Brain pericyte (primary cell): ENCODE measurements around the gene CC2D2B.
"Not testable (repeated sequence)": the region's sequence is repeated elsewhere in the genome, so short reads cannot be mapped to it uniquely, and the experiment has no call there.

ENCODE experiments used
- DNase-seq: peaks from one replicate; pipeline ENCODE4 v3.0.0-alpha.2; 2012; ENCODE audit warnings: low read depth, low spot score

CC2D2B gene

DNA sequence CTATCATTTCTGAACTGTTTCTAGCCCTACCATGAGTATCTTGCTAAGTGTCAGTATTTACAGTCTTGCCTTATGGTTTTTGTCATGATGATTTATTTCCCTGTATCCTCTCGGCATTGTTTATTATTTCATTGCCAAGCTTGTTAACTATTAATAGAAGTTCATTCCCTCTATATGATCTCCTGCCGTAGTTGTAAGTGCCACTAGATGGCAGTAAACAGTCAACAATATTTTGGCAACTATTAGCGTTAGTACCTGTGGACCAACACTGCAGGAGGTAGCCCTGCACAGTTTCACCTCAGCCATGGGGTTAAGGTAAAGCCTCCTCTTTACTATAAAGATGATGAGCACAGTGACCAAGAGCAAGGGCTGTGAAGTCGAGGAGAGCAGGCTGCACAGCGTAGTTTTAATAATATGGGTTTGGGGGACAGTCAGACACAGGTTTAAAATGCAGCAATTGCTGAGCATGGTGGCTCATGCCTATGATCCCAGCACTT is 109.5 kb downstream of the CC2D2B start:
- DNase-seq = no peak

DNA sequence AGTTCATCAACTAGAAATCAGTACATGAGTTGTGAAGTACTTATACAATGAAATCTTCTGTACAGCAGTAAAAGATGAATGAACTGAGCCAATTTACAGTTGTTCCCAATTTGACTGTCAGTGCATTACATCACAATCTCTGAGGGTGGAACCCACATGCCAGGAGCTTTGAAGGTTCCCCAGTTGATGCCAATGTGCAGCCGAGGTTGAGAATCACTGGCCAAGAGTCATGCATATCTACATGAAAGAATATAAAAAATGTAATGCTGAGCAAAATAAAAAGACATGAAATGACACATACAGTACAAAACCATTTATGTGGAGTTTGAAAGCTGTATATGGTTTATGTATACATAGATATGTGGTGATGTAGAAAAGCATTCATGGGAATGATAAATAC is 113.6 kb downstream of the CC2D2B start:
- DNase-seq = no peak

DNA sequence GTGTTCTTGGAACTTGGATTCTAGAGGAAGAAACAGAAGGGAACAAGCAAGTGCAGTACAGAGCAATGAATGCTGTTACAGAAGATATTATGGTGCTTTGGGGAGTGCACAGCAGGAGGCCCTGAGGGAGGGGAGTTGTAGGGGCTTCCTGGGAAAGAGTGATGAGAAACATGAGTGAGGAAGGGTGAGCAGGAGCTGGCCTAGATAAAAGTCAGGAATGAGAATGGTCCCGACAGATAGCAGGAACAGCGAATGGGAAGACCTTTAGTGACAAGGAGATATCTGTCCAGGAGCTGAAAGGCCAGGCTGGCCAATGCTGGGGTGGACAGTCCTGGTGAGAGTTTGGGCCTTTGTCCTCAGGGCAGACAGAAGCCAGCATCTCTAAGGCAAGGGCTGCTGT is 115.0 kb downstream of the CC2D2B start:
- no peak for DNase-seq

DNA sequence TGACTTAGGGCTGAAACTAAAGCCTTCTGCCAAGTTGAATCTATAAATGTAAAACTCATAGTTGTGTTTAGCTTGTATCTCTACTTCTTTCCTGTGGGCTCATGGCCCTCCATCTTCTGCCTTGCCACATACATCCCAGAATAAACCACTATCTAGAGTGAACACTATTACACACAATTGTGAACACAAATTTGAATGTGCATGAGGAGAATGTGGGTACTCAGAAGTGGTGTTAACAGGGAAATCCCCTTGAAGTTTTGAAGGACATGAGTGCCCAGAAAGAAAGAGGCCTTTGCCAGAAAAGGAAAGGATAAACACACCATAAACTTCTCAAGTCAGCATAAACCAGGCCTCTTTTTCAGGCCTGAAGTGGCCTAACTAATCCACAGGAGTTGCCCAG is 115.4 kb downstream of the CC2D2B start:
- no peak for DNase-seq

DNA sequence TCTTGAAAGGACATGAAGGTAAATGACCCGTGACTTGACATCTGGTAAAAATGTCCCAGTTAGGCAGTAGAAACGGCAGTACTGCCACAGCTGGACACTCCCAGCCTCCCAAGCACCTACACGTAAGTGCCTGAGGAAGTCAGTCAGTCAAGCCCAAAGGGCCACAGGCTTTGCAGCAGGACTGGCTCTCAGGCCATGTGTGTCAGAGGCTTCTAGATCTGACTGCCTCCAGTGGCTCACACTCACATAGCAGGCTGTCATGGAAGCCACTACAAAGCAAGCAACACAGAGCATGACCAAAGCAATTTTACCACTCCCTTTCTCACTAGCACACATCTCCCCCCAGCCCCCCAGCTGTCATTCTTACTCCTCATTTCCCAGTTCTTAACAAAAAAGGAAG is 117.8 kb downstream of the CC2D2B start:
- DNase-seq = no peak

DNA sequence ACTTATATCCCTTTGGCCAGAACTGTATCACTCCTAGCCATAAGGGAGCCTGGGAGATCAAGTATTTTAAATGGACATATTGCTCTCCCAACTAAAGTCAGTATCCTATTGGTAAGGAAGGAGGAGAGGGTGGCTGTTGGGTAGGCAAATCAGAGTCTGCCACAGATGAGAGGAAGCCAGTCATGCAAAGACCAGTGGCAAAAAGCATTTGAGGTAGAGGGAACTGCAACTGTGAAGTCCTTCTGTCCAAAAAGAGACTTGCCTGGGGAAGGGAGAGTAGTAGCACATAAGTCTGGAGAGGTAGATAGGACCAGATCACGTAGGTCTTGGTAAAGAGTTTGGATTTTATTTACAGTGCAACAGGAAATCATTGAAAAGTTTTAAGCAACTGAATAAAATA is 126.8 kb downstream of the CC2D2B start:
- no peak for DNase-seq

DNA sequence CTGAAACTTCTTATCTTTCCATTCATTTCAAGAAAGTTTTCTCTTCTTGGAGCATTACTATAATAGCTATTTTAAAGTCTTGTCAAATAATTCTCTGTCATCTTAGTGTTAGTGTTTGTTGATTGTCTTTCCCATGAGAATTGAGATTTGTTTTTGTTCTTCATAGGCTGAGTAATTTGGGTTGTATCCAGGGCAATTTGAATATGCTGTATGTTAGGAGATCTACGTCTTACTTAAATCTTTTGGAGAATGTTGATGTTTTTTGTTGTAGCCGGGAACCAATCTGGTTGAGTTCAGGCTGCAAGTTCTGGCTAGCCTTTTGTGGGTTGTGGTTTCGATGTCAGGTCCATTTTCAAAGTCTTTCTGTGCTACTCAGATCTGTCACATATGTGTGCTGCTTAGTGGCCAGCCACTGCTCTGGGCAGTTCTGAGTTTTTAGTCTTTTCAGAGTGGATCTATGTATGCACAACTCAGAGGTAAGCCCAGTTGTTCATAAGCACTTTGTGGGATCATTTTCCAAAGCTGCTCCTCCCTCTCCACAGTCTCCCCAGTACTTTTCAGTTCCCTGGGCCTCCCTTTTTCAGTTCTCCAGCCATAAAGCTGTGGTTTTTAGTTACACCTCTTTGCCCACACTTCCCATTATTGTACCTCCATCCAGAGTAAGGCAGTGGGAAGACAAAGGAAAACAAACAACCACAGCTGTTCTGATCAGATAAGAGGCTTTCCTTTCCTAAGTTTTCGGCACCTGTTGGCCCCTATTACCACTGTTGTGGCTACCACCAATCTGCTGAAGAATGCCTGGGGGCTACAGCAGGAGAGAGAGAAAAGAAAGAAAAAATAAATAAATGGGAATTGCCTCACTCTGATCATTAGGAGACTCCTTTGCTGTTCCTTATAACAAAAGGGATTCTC is 131.0 kb downstream of the CC2D2B start:
- no peak for DNase-seq

DNA sequence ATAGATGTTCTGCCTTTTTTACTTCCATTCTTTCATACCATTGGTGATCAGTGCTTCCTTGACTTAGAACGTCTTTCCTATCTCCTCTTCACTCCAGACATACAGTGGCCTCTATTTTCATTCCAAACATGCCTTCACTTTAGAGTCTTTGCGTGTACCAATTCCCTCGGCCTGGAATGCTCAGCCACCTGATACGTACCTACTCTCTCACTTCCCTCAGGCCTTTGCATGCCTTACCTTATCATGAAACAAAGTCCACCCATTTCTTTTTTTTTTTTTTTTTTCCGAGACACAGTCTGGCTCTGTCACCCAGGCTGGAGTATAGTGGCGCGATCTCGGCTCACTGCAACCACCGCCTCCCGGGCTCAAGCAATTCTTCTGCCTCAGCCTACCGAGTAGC is 133.4 kb downstream of the CC2D2B start:
- DNase-seq = no peak

DNA sequence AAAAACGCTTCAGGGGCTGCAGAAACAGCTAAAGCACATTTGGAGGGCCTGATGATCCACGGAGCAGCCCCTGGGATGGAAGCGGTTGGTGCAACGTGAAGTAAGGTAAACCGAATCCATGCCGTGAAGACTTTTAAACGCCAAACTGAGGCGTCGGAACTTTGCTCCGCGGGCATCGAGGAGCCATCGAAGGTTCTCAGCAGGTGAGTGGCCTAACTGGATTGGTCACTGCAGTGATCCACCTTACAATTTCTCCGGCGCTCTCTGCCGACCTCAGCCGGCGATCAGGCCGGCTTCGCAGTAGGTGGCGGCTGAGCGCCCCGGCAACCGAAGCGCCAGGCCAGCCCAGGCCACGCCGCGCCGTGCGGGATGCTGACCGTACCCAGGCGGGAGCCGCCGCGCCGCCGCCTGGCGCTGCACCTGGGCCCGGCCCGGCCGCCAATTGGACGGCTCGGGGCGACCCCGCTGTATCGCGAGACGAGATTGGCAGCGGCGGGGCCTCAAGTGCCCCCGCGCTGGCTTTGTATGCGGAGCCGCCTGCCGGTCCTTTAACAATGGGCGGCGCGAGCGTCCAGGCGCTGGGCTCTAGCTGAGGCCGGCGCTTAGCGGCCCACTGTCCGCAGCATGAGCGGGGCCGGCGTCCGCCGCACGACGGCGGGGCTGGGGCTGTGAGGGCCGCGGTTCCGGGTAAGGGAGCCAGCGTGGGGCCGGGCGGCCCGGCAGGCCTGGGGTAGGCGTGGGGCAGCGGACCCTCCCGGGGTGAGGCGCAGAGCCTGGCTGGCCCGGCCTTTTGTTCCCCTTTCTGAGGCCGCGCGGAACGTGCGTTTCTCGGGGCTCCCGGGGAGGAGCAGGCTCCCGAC is 135.5 kb downstream of the CC2D2B start, which contains the start of gene CCNJ:
Gene CCNJ, plus strand, starts transcription at position 551 of the 860 bp plus-strand sequence. CDS start 811 bp downstream, outside the sequence.
- DNase-seq = no peak

DNA sequence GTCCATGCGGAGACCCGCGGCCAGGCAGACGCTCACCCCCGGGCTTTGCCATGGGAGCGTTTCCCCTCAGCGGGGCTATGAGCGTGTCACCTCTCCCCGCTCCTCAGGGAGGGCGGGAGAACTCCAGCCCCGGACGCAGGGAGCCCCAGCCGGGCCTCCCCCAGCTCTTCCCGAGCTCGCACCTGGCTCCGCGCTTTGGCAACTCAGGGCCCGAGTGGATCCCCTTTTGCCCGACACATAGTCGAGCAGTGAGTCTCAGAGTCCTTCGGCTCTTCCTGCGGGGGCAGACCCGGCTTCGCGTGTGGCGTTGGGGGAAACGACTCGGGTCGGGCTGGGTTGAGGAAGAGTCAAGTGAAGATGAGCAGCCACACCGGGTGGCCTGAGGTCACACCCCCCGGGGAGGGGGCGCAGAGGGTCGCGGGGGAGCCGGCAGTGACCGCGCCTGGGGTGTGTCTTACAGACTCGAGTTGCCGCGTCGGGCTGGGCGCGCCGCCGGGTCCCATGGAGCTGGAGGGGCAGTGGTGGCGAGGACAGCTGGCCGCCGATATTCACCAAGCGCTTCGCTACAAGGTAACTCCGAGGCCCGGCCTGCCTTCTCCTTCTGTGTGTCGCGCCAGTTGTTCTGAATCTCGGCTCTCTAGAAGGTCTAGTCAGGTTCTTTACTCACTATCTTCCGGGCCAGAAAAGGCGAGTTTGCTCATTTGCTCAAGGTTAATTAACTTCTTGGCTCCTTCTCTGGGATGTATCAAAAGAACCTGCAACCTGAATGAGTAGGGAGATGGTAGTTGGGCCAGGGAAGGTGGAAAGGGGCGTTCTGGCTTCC is 136.3 kb downstream of the CC2D2B start:
- DNase-seq = no peak

DNA sequence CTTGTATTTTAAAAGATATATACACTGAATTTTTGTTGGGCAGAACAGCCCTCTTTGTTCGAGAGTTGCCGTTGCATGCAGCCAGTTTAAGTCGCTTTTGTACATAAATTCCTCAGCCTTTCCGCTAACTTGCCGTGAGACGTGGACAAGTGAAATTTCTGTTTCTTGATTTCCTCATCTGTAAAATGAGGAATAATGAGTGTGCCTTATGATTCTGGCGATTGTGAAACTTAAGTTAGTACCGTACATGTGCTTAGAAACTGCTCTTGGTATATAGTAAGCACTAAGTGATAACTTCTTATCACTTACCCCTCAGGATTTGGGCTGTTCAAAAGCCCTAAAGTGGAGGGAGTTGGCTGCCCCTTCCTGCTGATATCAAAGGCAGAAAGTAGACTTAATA is 137.0 kb downstream of the CC2D2B start:
- no peak for DNase-seq

DNA sequence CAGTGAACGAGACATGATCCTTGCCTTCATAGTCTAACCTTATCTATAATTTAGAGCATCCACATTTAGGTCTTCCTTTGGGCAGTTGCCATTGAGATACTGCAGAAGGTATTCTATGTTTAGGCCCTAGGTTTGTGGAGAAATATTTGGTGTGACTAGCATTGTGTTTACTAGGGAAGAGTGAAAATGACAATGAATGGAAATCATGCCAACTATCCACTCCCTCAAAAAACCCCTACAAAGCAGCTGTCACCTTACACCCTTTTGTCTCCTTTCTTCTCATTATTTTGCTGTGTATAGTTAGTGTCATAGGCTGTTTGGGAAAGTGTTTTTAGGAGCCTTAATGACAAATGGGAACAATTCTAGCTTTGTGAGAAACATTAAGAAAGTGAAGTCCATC is 138.8 kb downstream of the CC2D2B start:
- no peak for DNase-seq

DNA sequence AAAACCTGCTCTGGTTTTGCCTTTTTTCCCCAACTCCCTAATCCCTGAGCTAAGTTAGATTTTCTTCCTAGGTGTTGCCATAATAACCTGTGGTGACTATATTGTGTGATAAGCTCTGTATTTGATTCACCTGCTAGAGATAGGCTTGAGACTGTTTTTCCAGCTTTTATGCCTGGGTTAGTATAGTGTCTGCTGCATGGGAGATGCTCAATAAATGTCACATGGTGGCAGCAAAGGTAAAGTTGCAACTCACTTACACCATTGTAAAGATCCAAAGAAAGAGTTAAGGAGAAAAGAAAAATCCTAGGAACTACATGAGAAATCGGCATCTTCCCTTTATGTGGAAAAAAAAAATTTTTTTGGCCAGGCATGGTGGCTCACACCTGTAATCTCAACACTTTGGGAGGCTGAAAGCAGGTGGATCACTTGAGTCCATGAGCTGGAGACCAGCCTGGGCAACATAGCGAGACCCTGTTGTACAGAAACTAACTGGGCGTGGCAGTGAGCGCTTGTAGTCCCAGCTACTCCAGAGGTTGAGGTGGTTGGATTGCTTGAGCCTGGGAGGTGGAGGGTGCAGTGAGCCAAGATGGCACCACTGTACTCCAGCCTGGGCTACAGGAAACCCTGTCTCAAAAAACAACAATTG is 139.4 kb downstream of the CC2D2B start:
- no peak for DNase-seq

DNA sequence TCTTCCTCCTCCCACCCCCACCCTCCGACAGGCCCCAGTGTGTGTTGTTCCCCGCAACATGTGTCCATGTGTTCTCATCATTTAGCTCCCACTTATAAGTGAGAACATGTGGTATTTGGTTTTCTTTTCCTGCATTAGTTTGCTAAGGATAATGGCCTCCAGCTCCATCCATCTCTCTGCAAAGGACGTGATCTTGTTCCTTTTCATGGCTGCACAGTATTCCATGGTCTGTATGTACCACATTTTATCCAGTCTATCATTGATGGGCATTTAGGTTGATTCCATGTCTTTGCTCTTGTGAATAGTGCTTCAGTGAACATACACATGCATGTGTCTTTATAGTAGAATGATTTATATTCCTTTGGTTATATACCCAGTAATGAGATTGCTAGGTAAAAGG is 140.2 kb downstream of the CC2D2B start:
- not testable (repeated sequence) for DNase-seq

DNA sequence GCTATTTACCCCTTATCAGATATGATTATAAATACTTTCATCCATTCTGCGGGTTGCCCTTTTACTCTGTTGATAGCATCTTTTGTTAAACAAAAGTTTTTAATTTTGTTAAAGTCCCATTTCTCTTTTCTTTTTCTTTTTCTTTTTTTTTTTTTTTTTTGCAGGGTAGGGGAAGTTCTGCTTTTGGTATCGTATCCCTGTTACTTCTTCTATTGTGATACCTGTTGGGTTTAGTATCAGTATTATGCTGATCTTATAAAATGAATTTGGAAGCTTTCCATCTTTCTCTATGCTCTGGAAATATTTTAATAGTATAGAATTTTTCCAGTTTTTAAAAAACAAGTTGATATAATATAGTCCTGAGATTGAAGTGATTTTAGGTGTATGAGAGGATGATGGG is 141.6 kb downstream of the CC2D2B start:
- DNase-seq = no peak

DNA sequence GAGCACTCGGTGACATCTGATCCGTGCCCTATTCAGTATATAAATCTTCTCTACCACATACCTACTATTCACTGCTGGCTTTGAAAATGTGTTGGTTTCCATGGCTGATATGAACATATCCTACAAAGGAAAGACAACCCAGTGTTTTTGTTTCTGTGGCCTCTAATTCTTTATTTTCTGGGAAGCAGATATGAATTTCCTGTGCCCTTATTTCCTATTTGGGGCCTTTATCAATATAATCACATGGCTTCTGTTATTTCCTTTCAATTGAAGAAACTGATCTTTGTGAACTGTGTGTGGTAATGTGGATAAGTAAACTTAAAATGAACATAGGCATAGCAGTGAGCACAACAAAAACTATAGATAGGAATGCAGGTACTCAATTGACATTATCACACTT is 146.2 kb downstream of the CC2D2B start:
- DNase-seq = no peak

DNA sequence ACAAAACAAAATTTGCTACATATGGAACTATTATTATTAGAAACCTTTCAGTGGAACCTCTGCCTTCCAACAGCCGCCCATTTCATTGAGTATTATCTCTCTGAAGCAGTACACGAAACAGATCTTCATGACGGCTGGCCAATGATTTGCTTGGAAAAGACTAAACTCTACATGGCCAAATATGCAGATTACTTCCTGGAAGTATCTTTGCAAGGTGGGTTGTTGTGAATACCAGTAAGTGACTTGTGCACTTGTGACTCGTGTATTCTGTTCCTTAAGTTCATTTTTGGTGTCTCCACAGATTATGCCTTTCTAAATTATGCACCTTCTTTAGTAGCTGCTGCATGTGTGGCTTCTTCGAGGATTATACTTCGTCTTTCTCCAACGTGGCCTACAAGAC is 149.0 kb downstream of the CC2D2B start:
- no peak for DNase-seq

DNA sequence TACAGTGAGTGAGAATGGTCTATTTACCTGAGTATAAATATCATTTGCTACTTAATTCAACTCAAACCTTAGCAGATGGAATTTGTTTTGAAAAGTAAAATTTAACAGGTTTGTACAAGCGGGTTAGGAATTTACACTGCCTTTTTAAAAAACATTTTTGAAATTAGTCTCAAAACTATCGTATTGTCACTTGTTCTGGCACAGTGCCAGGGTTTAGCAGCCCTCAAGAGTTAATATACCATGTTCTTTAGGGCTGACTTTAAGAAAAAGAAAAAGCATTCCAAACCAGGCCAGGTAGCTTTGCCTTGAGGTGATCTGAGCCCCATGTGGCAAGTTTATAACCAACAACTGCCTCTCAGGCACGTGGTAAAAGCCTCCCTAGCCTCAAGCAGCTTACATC is 153.5 kb downstream of the CC2D2B start:
- no peak for DNase-seq

DNA sequence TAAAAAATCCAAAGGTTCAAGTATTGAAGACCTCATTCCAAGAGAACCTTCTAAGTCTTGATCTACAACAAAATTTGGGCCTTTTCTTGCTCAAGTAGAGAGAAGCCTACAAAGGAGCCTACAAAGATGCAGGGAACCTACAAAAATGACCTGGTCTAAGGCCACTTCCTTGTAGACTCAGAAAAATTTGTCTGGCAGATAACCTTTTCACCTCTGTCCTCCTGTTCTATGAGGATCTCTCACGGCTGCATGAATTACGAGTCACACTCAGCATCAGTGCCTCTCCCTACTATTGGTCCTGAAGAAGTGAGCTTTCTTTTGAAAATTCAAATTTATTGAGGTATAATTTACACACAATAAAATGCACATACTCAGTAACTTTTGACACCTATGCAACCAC is 164.9 kb downstream of the CC2D2B start:
- DNase-seq = no peak

DNA sequence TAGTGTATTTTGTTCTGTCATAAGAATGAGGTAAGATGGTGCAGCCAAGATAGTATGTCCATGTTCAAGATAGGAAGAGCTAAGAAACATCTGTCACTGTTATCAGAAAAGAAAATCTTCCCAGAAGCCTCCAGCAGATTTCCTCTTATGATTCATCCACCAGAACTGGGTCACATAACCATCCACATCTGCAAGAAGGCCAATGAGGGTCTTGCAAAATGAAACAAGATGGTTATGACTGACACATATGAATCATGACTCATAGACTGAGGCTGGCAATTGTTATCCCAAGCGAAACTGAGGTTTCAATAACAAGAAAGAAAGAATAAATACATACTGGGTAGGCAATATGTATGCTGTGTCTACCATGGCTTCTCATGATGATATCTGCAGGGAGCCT is 165.9 kb downstream of the CC2D2B start:
- DNase-seq = peak; percentile 24

DNA sequence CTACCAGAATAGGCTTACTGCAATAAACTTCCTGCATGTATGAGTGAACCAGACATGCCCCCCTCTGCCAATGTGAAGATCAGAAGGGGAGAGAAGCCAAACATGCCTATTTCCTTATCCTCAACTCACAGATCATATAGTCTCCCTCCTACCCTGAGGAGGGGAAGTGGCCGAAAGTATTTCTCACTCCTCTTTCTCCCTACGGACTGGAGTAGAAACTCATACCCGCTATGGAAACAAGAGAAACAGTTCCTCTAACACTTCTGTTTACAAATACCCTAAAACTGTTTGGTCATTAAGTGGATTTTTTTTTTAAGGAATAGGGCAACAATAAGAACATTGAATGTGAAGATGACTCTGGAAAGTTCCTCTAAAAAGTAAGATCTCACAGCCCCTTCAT is 167.0 kb downstream of the CC2D2B start:
- no peak for DNase-seq
